K562 (cell line): ENCODE data around the gene VEZF1.

Experiments used
- E2F1 ChIP-seq: sonication (generic); formaldehyde crosslinking; IDR thresholded peaks from 2 replicates; pipeline ENCODE4 v1.8.1; 2023; ENCODE audit warnings: mild to moderate bottlenecking, missing genetic modification reagents, moderate library complexity
- ETV1 ChIP-seq: fragments of 450-650 bp; conservative IDR thresholded peaks from 2 replicates; pipeline ENCODE4 v1.6.1; 2016; ENCODE audit warnings: missing genetic modification characterization, control low read depth, low read depth, missing compliant biosample characterization
- GABPB1 ChIP-seq: sonication (generic); formaldehyde crosslinking; IDR thresholded peaks from 2 replicates; pipeline ENCODE4 v1.8.0; 2022; ENCODE audit warnings: mild to moderate bottlenecking, missing genetic modification reagents
- KDM1A ChIP-seq, 2 experiments: fragments of 450-650 bp; IDR thresholded peaks; 2 replicates each; pipeline ENCODE4 v1.6.1; 2016; ENCODE audit warnings: mild to moderate bottlenecking in 2 of 2
- PHTF2 ChIP-seq: fragments of 250-450 bp; sonication (Bioruptor Pico); IDR thresholded peaks from 2 replicates; pipeline ENCODE4 v1.5.0; 2021; ENCODE audit warnings: mild to moderate bottlenecking
- SREBF2 ChIP-seq: sonication (generic); formaldehyde crosslinking; IDR thresholded peaks from 2 replicates; pipeline ENCODE4 v1.4.0; 2020; ENCODE audit warnings: mild to moderate bottlenecking, missing genetic modification reagents
- TAF1 ChIP-seq: IDR thresholded peaks from 2 replicates; pipeline ENCODE4 v1.6.1; 2011; ENCODE audit warnings: mild to moderate bottlenecking, low read length, moderate library complexity; ENCODE audit not compliant: insufficient read depth, control insufficient read depth, severe bottlenecking; ENCODE audit errors: extremely low read depth

DNA sequence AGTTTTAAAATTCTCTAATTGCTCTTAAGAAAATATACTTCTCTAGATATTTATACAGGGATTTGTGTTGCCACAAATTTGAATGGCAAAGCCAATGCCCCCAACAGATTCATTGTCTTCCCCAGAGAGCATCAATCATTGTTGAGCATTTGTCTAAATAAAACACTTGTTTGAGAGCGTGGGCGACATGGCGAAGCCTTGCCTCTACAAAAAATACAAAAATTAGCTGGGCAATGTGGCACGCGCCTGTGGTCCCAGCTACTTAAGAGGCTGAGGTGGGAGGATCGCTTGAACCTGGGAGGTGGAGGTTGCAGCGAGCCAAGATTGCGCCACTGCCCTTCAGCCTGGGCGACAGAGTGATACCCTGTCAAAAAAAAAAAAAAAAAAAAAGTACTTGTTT is 32.3 kb upstream of the VEZF1 start:
- TF ChIP-seq TAF1, result no peak
- TF ChIP-seq E2F1 (CRISPR knock-in tag), result no peak
- no peak for TF ChIP-seq PHTF2 (CRISPR knock-in tag)
- no peak for TF ChIP-seq SREBF2 (CRISPR knock-in tag)
- TF ChIP-seq ETV1 (tag), result no peak
- no peak for TF ChIP-seq KDM1A (IDR thresholded peaks at IDR 0.05)
- TF ChIP-seq GABPB1 (CRISPR knock-in tag), result no peak
